GM21447 (cell line): ENCODE data around the gene SLC16A5.
"Not testable (repeated sequence)": the region's sequence is repeated elsewhere in the genome, so short reads cannot be mapped to it uniquely, and the experiment has no call there.

ENCODE experiments used
- ATAC-seq: cut with Tn5 transposase; IDR thresholded peaks from one replicate; pipeline ENCODE4 v1.9.1; 2021; ENCODE audit not compliant: unreplicated experiment

SLC16A5 gene

GRCh38 chr17:75132018-75133000, 44.6 kb downstream of the SLC16A5 start:
- not testable (repeated sequence) for ATAC-seq

- ATAC-seq: no peak
These were observed 45.2 kb downstream of the SLC16A5 start for GRCh38 chr17:75133001-75133400.

- ATAC-seq: not testable (repeated sequence)
These were observed 46.0 kb downstream of the SLC16A5 start for GRCh38 chr17:75133607-75134347.

- no peak for ATAC-seq
These were observed 47.7 kb downstream of the SLC16A5 start for GRCh38 chr17:75135452-75135851.

- ATAC-seq: no peak
These were observed 48.2 kb downstream of the SLC16A5 start for GRCh38 chr17:75135946-75136345.

GRCh38 chr17:75137762-75138161, 50.0 kb downstream of the SLC16A5 start:
- ATAC-seq: not testable (repeated sequence)

- no peak for ATAC-seq
These were observed 50.8 kb downstream of the SLC16A5 start for GRCh38 chr17:75138519-75138918.

GRCh38 chr17:75142236-75142971, 54.6 kb downstream of the SLC16A5 start:
- ATAC-seq: no peak

- no peak for ATAC-seq
These were observed 57.2 kb downstream of the SLC16A5 start for GRCh38 chr17:75144816-75145512.

GRCh38 chr17:75146592-75146991, 58.8 kb downstream of the SLC16A5 start:
- no peak for ATAC-seq

- no peak for ATAC-seq
These were observed 60.3 kb downstream of the SLC16A5 start for GRCh38 chr17:75147878-75148546.

- no peak for ATAC-seq
These were observed 64.2 kb downstream of the SLC16A5 start for GRCh38 chr17:75151930-75152329.

- ATAC-seq: no peak
These were observed 64.8 kb downstream of the SLC16A5 start for GRCh38 chr17:75152523-75152921.

GRCh38 chr17:75152922-75153779, 65.4 kb downstream of the SLC16A5 start:
- peak; percentile 12 for ATAC-seq

GRCh38 chr17:75153780-75154194, 66.0 kb downstream of the SLC16A5 start:
- peak; percentile 13 for ATAC-seq

GRCh38 chr17:75154195-75155106, 66.7 kb downstream of the SLC16A5 start, which contains the start of gene JPT1:
Gene JPT1 (minus strand): TSS chr17:75154512. CDS start chr17:75154397, 115 bp downstream.
- ATAC-seq: peak; percentile 92

GRCh38 chr17:75155191-75155601, 67.4 kb downstream of the SLC16A5 start:
- no peak for ATAC-seq
